ENCODE results near the gene CAPZA1.

GRCh38 chr1:112614460-112615065 lies 5.1 kb upstream of the CAPZA1 start:
- TF ChIP-seq CTCF (IDR thresholded peaks at IDR 0.05) = peak in 2 of 4 experiments; percentile 6 to 44
- TF ChIP-seq POLR2A (IDR thresholded peaks at IDR 0.05) = no peak

Data from gastroesophageal sphincter (tissue), 3 donors.